ENCODE data around the gene IFT43. TPM values are rescaled to one million over a fixed set of nuclear protein-coding genes. Genes with fewer than 3 reads are reported as not detected.

The IFT43 gene
- polyA plus RNA-seq (2012; ENCODE audit: insufficient read depth, insufficient read length), result 33.5 TPM

DNA sequence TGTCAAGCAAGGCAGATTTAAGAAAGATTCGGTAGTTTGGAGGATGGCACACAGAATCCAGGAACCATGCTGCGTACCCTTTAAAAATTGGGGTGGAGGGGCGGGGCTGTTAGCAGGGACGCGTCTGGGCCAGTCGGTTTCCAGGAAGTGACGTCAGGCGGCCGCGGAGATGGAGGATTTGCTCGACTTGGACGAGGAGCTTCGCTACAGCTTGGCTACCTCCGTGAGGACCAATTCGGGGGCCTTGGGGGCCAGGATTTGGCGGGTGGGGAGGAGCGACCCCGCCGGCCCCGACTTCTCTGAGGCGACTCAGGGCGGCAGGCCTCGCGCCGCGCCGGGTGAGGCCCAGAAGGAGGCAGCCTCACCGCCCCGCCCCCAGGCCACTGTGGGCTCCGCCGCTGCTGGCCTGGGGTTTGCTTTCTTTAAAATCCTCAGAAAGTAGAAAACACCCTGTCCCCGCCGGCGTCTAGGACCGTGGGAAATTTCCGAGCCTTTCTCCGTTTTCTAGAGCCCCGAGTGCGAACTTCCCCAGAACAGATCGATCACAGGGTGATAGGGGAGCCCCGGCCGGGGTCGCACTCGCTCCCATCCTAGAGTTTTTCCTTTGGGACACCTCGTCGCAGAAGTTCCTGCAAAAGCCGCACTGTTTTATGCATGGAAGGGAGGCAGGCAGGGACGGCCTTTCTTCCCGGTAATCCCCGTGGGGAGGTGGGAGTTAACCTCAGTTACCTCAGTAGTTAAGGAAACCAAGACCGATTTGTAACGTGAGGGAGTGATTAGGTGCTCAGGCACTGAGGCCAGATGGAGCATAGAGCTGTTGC, at the start of gene IFT43:
Gene IFT43 (plus strand): TSS at position 146 of the 821 bp plus-strand sequence. CDS start 24 bp downstream, at position 170.
- DNase-seq (ENCODE audit: low read depth, low spot score), result peak; percentile 63
- peak within 1 kb of the TSS; percentile 75 for H3K4me3 ChIP-seq (ENCODE audit: low read length)

DNA sequence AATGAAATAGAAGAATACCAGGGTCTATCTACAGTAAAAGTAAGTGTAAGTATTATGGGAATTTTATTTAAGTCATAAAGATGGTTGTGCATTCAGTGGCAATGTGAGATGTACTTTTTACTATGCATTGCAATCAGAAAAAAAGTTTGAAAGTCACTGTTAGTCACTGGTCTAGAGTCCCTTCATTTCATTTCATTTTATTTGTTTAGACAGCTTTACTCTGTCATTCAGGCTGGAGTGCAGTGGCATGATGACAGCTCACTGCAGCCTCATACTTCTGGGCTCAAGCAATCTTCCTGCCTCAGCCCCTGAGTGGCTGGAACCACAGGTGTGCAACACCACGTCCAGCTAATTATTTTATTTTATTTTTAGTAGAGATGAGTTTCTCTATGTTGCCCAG, 46.4 kb upstream of the IFT43 start:
- no peak for DNase-seq (ENCODE audit: low read depth, low spot score)

GRCh38 chr14:75941030-75941429, 44.5 kb upstream of the IFT43 start:
- no peak for DNase-seq (ENCODE audit: low read depth, low spot score)
- H3K4me3 ChIP-seq (ENCODE audit: low read length), result no peak overlapping the region

More for the DNA sequence above, 46.4 kb upstream of the IFT43 start:
- H3K4me3 ChIP-seq (ENCODE audit: low read length), result no peak overlapping the region

DNA sequence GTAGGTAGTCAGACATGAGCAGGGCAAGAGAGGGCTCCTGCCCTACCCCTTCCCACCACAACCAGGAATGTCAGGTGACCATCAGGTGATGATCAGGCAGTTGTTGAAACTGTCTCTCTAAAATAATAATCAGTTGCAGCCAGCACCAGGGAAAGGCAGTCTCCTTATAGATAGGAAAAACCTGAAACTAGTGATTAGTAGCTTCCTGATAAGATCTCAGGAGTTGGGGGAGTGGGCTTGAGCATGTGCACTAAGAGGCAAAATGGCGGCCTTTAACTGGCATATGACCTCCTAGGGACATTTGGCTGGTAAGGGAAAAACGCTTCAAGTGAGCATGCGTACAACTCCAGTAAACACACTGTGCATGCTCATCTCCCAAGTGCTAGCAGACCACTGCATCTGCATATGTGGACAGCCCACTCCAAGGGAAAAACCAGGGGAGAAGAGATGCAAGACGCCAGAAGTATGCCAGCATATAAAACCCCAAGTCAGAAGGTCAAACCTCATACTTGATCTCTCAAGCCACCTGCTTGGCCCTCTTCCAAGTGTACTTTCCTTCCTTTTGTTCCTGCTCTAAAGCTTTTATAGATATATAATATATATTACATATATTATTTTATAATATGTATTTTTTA, 40.8 kb upstream of the IFT43 start:
- no peak overlapping the region for H3K4me3 ChIP-seq (ENCODE audit: low read length)
- DNase-seq (ENCODE audit: low read depth, low spot score), result no peak

DNA sequence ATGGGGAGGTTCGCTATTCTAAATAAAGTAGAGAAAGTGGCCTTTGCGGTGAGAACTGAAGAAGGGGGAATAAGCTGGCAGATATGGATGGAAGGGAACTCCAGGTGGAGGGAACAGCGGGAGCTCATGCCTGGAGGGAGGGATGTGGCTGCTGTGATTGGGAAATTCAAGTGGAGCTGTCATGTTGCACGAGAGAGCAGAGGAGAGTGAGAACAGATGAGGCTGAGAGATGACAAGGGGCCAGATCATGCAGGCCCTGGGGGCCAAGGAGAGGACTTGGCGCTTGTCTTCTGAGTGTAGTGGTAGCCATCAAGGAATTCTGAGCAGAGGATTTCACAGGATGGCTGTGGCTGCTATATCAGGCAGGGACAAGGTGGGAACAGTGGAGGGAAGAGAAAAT, 38.8 kb upstream of the IFT43 start:
- DNase-seq (ENCODE audit: low read depth, low spot score), result no peak
- no peak overlapping the region for H3K4me3 ChIP-seq (ENCODE audit: low read length)

- H3K4me3 ChIP-seq (ENCODE audit: low read length), result no peak overlapping the region
- no peak for DNase-seq (ENCODE audit: low read depth, low spot score)
Observed at GRCh38 chr14:75952489-75952888, 33.1 kb upstream of the IFT43 start.

GRCh38 chr14:75959031-75959430, 26.5 kb upstream of the IFT43 start:
- DNase-seq (ENCODE audit: low read depth, low spot score), result no peak
- H3K4me3 ChIP-seq (ENCODE audit: low read length), result no peak overlapping the region

DNA sequence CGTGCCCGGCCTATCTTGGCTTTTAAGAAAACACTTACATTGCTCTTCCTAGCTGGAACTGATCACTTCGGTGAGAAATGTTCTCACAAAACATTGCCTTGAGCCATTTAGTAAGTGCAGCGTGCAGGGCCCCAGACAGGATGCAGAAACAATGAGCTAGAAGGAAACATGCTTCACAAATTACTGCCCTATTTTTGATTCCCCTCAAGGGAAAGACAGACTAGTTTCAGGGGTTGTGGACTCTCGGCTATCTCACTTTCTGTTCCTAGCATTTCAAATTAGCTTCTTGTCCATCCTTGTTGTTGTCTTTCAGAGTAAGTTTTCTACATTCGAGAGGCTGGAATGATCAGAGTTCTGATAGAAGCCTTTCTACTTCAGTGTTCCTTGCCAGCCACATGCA, 25.3 kb upstream of the IFT43 start:
- no peak for DNase-seq (ENCODE audit: low read depth, low spot score)
- H3K4me3 ChIP-seq (ENCODE audit: low read length), result no peak overlapping the region

DNA sequence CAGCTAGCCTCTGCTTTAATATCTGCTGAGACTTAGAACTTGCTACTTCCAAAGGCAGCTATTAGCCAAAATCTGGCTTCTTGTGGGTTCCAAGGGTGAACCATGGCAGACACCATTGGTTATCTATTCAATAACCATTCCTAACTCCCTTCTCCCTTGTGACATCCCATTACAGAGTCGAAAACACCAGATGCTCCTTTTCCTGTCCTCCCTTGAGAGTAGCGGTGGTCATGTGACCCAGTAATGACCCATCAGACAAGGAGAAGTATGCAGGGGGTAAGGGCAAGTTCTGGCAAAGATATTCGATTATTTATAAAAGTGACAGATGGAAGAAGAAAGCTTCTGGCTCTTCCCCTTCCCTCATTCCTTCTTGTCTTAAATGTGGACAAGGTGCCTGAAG, 23.9 kb upstream of the IFT43 start:
- DNase-seq (ENCODE audit: low read depth, low spot score), result no peak
- H3K4me3 ChIP-seq (ENCODE audit: low read length), result no peak overlapping the region

- no peak for DNase-seq (ENCODE audit: low read depth, low spot score)
- no peak overlapping the region for H3K4me3 ChIP-seq (ENCODE audit: low read length)
Observed at GRCh38 chr14:75967866-75968265, 17.7 kb upstream of the IFT43 start.

DNA sequence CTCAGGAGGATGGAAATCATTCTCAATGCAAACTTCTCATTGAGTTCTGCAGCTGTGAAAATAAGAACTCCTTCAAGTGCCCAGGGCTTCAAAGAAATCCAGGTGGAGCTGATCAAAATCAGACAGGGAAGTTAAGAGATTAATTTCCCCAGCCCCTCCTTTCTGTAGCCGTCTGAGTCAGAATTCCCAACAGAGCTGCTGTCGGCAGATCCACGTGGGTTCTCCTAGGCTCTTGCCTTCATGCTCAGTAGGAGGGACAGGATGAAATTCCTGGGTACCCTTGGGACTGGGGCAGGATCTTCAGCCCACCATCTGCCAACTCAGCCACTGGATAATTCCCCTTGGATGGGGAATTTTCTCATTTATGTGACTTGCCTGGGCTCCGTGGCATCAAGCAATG, 17.1 kb upstream of the IFT43 start:
- no peak overlapping the region for H3K4me3 ChIP-seq (ENCODE audit: low read length)
- no peak for DNase-seq (ENCODE audit: low read depth, low spot score)

DNA sequence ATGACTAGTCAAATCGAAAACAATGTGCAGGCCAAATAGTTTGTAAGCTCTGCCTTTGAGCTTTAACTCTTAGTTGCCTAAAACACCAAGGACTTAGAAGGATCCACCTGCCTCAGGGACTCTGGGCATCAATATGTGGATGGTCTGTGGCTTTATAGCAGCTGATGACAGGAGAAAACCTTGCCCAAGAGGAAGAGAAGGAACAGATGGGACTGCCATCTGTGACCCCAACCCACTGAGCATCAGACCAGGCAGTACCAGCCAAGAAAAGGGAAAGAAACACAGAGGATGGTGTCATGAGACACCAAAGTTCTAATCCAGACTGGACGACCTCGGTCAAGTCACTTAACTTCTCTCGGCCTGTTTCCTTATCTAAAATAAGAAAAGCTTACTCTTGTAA, 16.4 kb upstream of the IFT43 start:
- DNase-seq (ENCODE audit: low read depth, low spot score), result no peak
- H3K4me3 ChIP-seq (ENCODE audit: low read length), result no peak overlapping the region

DNA sequence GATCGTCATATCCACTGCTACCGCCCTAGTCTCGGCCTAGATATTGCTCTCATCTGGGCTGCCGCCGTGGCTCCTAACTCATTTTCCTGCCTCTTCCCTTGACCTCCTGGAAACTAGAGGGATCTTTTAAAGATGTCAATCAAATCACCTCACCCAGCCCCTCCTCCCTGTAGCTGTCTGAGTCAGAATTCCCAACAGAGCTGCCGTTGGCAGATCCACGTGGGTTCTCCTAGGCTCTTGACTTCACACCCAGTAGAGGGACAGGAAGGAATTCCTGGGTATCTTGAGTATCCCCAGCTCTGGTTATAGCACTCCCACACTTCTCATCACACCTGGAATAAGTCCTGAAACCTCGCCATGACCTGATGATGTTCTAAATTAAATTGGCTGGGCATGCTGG, 15.7 kb upstream of the IFT43 start:
- DNase-seq (ENCODE audit: low read depth, low spot score), result no peak

GRCh38 chr14:75970989-75971388, 14.6 kb upstream of the IFT43 start:
- DNase-seq (ENCODE audit: low read depth, low spot score), result no peak

More for the DNA sequence above, 15.7 kb upstream of the IFT43 start:
- no peak overlapping the region for H3K4me3 ChIP-seq (ENCODE audit: low read length)

DNA sequence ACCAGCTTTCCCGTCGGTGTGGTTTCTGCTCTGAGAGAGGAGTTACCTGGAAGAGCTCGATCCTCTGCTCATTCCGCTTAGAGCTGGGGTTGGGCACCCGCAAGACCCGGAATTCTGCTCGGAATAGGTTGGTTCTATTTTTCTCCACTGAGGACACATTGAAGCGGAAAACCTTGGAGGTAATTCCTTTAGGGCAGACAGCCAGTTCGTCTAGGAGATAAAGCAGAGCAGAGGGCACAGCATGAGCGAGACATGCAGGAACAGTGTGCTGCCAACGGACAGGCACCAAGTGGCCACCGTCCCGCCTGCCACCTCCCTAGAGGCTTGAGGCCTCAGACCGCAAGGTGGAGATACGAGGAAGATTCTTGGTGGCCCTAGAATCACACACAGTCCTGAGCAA, 14.1 kb upstream of the IFT43 start:
- H3K4me3 ChIP-seq (ENCODE audit: low read length), result no peak overlapping the region

More at GRCh38 chr14:75970989-75971388, 14.6 kb upstream of the IFT43 start:
- no peak overlapping the region for H3K4me3 ChIP-seq (ENCODE audit: low read length)

GRCh38 chr14:75972801-75973421, 12.7 kb upstream of the IFT43 start:
- H3K4me3 ChIP-seq (ENCODE audit: low read length), result no peak overlapping the region
- no peak for DNase-seq (ENCODE audit: low read depth, low spot score)

More for the DNA sequence above, 14.1 kb upstream of the IFT43 start:
- DNase-seq (ENCODE audit: low read depth, low spot score), result no peak

GRCh38 chr14:75976826-75977581, 8.6 kb upstream of the IFT43 start:
- no peak overlapping the region for H3K4me3 ChIP-seq (ENCODE audit: low read length)
- no peak for DNase-seq (ENCODE audit: low read depth, low spot score)

GRCh38 chr14:75977582-75977943, 8.0 kb upstream of the IFT43 start:
- no peak overlapping the region for H3K4me3 ChIP-seq (ENCODE audit: low read length)
- no peak for DNase-seq (ENCODE audit: low read depth, low spot score)

- DNase-seq (ENCODE audit: low read depth, low spot score), result peak; percentile 52
- no peak overlapping the region for H3K4me3 ChIP-seq (ENCODE audit: low read length)
Observed at GRCh38 chr14:75978249-75978731, 7.3 kb upstream of the IFT43 start.

Data from Jurkat, Clone E6-1 (cell line).